NB4 (cell line): ENCODE data around the gene INTS14.

Source experiments
- MYC ChIP-seq: IDR thresholded peaks from 2 replicates; pipeline ENCODE4 v1.6.1; 2011; ENCODE audit warnings: low read depth, low read length
- POLR2A ChIP-seq: IDR thresholded peaks from 2 replicates; pipeline ENCODE4 v1.6.1; 2011; ENCODE audit warnings: mild to moderate bottlenecking; ENCODE audit not compliant: insufficient read length; ENCODE audit errors: extremely low read depth
- TF ChIP-seq, protein P1 (sequence below): IDR thresholded peaks from one replicate; pipeline ENCODE4 v1.5.1; 2012; ENCODE audit warnings: low read depth, low read length

DNA sequence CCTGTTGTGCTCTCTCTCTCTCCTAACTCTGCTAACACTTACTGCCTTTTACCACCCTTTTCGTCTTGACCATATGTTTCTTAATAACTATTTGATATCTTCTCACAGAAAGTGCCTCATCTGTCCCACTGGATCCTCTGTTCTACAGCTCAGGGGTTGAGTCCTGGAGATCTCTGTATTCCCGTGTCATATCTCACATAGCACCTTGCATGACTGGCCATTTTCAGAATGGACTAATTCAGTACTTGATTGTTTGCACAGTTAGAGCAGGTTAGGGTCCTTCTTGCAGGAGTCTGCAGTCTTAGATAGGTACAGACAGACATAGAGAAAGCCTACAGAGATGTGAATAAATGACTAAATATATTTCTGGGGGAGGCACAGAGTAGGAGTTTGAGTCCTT, 59.7 kb downstream of the INTS14 start:
- TF ChIP-seq POLR2A, result no peak
- TF ChIP-seq, protein P1, sequence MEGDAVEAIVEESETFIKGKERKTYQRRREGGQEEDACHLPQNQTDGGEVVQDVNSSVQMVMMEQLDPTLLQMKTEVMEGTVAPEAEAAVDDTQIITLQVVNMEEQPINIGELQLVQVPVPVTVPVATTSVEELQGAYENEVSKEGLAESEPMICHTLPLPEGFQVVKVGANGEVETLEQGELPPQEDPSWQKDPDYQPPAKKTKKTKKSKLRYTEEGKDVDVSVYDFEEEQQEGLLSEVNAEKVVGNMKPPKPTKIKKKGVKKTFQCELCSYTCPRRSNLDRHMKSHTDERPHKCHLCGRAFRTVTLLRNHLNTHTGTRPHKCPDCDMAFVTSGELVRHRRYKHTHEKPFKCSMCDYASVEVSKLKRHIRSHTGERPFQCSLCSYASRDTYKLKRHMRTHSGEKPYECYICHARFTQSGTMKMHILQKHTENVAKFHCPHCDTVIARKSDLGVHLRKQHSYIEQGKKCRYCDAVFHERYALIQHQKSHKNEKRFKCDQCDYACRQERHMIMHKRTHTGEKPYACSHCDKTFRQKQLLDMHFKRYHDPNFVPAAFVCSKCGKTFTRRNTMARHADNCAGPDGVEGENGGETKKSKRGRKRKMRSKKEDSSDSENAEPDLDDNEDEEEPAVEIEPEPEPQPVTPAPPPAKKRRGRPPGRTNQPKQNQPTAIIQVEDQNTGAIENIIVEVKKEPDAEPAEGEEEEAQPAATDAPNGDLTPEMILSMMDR, result no peak
- no peak for TF ChIP-seq MYC
